ENCODE data around the gene ABCB1. TPM values are rescaled to one million over a fixed set of nuclear protein-coding genes. Genes with fewer than 3 reads are reported as not detected.
A peak's percentile ranks its signal among the peaks of the same experiment; 100 is the strongest.

The ABCB1 gene
- total RNA-seq, 1 experiment from 2014 or later, result under 0.01 TPM

DNA sequence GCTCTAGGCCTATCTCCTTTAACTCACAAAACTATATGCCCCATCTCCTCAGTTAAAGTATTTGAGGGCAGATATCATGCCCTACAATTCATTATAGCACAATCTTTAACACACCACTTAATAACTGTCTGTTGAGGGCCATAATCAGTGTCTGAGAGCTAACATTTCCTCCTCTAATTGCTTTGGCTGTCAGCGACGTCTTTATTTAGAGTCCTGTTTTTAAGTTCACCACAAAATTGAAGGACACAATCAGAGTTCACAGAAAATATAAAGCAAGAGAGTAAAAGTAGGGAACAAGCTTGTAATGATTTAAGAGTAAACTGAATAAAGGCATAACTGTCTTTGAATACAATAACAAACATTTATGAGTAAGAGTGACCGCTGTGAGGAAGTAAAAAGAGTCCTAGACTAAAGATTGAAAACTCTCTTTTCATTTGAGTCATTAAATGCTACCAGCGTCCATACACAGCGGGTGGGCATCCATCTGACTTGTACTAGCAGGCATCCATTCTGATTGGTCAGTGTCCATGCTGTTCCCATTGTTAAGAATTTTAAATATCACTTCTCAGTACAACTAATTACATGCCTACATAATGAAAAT, 86.8 kb downstream of the ABCB1 start:
- DNase-seq (ENCODE audit: low read depth), result peak; percentile 27

DNA sequence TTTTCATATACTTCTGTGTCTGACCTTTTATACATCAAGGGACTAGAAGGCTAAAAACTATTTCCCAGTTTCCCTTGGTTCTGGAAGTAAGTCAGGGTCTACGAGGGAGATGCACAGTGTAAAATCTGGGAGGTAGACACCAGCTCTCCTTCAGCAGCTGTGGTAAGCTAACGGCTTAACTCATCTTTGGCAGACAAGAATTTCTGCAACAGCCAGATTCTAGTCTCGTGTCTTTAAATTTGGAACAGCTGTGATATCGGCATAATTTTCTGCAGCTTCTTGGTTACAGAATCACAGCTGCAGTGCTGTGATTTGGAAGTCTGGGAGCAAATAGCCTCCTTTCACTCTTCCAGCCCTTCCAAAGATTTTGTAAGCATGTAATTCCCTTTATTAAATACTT, 87.8 kb downstream of the ABCB1 start:
- no peak for DNase-seq (ENCODE audit: low read depth)

DNA sequence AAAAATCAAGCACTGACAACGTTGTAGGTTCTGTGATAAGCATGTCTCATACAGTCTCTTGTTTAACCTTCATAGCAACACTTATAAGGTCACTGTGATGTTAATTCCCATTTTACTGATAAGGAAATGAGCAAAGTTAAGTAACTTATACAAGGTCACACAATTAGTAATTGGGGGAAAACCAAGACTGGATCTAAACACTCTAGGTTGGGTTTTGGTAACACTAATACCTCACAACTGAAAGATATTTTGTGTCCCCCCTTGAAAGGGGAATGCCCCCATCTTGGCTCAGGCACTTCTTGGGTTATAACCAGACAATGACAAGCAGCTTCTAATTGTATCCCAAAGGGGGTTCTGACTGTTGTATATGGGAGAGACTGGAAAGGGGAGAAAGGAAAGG, 89.2 kb downstream of the ABCB1 start:
- DNase-seq (ENCODE audit: low read depth), result no peak

DNA sequence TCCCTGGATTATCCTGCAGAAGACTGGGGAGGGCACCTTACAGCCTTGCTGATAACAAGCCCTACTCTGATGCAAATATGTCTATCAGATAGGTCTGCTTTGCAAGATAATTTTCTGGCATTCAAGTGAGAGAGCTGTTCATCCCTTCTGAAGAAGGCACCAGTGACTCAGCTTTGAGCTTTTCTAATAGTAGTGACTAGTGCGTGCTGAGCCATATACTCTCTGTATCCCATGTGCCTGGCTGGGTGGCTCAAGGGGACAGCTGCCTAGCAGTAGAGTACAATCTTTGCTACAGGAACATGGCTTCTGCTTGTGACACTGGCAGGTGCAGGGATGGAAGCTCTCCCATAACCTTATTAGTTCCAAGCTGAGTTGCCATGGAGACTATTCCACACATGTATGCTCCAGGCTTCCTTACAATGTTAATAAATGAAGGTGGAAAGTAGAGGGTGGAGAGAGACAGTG, 90.2 kb downstream of the ABCB1 start:
- no peak for DNase-seq (ENCODE audit: low read depth)

DNA sequence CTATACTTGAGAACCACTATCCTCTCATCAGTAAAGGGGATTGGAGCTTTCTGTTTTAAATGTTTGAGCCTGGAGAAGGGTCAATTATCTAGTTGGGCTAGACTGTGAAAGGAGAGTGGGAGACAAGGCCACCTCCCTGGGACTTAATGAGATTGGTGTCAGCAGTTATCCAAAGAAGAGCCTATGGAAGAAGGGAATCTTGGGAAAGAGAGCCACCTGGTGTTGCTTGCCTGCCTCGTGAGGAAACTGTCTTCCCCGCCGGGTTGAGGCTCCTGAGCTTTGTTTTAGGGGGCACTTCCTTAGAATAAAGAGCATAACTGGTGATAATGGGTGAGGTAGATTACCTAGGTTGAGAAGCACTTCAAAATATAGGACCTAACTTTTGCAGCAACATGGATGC, 93.2 kb downstream of the ABCB1 start:
- no peak for DNase-seq (ENCODE audit: low read depth)

DNA sequence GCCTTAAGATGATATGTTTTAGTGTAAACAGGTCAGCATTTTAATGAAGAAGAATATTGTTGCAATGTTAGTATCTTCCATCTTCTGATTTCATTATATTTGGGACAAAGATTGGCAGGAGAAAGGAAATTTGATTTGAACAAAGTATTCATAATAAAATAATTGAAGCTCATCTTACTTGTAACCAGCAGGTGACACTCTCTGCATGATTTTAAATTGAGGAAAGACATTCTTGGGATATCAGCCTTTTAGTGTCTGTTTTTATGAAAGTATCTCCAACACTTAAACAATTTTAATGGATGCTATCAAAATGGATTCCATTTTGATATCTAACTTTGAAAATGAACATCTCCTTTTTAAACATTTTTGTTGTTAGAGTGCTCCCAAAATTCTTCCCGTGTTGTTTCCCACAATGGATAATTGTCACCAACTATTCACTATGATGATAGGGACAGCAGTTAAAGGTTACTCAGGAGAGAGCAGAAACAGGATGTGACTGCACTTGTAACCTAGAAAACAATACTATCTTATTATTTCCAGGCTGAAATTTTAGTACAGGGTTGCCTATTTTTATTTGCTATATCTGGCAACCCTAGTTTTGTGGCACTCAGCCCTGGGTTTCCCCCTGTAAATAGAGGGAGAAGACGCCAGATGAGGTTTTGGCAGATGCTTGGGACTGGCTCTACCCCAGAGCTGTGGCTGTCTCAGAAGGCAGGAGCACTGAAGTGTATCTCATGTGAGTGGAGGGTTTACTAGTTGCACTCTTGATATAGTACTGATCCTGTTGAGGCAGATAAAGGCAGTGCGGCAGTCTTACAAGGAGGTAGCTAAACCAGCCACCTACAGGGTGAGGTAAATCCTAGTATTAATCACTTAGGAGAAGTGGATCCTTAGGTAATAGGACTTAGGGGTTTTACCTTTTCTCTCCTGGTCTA, 94.2 kb downstream of the ABCB1 start:
- peak; percentile 10 for DNase-seq (ENCODE audit: low read depth)

DNA sequence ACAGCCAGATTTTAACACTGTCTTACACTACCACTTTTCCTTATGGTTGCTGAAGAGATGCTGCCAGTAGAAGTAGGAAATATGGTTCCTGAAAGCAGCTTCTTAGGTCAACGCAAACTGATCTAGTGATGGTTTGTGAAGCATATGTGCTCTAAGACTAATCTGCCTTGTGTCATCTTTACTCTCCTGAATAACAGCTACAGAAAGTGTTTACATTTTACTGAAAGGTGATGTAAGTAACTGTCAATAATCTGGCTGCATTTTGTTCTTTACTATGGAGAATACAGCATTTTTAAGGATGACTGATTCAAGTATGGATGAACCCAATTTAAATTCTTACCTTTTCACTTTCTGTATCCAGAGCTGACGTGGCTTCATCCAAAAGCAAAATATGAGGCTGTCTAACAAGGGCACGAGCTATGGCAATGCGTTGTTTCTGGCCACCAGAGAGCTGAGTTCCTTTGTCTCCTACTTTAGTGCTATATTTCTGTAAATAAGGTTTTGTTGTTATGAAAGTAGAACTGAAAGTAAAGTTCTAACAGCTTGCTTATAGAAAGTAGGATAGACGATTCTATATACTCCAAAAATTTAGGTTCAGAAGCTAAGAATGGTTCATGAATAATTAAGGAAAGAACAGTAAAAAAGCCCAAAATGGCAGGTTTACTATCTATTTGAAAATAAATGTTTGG, 95.0 kb downstream of the ABCB1 start:
- DNase-seq (ENCODE audit: low read depth), result no peak

DNA sequence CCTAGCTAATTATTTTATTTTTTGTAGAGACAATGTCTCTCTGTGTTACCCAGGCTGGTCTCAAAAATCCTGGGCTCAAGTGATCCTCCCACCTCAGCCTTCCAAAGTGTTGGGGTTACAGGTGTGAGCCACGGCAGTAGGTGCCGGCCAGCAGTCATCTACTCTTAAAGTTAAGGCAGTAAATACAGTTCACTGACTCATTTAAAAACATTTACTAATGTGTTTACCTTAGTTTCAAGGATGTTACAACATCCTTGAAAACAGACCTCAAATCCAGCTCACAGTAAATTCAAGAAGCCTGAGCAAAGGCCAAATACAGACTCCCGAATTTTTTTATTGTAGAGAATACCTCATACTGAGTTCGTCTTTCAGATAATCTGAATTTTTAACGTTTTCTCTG, 95.6 kb downstream of the ABCB1 start:
- no peak for DNase-seq (ENCODE audit: low read depth)

DNA sequence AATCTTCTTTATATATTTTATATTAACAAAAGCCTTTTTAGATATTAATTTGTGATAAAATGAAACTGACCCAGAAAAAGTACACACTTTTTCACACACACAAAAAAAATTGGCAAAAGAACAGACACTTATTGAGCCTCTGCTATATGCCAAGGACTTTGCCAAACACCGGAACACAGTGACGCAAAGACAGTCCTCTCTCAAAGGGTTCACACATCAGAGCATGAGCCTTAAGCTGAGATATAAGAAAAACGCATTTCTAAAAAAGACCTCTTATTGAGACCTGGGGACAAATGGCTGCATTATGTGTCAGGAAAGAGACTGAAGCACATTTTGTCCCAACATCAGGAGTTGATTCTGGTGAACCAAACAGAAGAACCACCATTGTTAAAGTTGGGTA, 101.2 kb downstream of the ABCB1 start:
- DNase-seq (ENCODE audit: low read depth), result peak; percentile 18

DNA sequence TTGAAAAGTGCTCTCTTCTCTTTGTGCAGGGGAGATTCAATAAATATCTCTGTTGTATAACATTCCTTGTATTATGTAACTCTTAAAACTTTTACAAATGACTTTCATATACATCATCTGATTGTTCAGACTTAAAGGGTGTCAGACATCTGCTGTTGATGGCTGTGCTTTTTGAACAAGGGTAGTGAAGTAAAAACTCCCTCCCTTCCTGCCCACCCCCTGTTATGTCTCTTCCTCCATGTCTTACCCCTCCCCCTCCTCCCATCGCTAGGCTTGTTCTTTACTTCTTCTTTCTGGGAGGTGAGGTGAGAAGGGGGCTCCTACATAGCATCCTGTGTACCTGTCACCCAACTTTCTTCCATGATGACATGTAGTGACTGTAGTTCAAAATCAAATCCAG, 101.8 kb downstream of the ABCB1 start:
- DNase-seq (ENCODE audit: low read depth), result no peak

DNA sequence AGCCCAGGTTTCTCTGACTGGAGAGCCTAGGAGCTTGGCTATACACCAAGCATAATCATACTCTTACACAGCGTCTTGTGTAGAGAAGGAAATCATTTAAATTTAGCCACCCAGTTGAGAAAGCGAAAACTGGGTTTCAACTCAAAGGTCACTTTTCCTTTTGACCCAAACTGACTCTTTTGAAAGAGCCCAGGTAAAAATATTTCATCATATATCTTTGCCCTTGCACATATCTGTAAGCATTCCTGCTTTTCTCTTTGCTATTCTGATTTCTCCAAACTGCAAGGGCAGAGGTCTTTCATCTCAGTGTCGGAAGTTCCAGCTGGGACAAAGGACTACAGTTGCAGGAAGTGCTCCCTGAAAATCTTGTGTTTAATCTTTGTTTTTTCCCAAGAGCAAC, 103.2 kb downstream of the ABCB1 start:
- no peak for DNase-seq (ENCODE audit: low read depth)

DNA sequence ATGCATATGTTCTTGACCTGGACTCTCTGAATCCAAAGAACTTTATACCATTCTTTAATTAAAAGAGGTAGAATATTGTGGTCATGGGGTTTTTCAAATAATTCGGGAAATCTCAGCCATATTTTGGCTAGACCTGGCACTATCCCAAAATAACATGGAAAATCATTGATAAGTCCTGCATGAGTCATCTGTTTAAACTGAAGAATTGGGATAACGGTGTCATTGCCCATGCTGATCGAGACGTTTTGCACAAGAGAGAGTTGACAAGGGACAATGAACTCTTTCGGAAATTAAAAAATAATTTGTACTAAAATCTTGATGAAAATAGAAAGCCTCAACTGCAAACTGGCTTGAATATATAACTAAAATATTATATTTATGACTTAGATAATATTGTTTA, 105.3 kb downstream of the ABCB1 start:
- DNase-seq (ENCODE audit: low read depth), result no peak

DNA sequence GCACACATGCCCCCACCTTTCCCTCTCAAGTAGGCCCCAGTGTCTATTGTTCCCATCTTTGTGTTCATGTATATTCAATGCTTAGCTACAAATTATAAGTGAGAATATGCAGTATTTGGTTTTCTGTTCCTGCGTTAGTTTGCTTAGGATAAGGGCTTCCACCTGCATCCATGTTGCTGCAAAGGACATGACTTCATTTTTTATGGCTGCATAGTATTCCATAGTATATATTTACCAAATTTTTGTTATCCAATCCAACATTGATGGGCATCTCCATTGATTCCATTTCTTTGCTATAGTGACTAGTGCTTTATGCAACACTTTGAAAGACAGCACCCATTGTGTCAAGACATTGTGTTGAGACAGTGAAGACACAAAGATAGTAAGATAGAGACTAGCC, 106.2 kb downstream of the ABCB1 start:
- no peak for DNase-seq (ENCODE audit: low read depth)

DNA sequence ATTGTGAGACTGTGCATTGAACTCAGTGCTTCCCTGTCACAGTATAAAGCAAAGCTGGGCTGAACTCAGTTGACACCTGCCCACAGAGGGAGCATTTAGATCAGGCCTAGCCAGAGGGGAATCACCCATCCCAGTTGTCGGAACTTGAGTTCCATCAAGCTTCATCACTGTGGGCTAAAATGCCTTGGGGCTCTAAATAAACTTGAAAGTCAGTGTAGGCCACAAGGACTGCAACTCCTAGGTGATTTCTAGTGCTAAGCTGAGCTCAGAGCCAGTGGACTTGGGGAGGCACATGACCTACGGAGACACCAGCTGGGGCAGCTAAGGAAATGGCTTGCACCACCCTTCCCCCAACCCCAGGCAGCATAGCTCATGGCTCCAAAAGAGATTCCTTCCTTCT, 117.6 kb downstream of the ABCB1 start:
- no peak for DNase-seq (ENCODE audit: low read depth)

DNA sequence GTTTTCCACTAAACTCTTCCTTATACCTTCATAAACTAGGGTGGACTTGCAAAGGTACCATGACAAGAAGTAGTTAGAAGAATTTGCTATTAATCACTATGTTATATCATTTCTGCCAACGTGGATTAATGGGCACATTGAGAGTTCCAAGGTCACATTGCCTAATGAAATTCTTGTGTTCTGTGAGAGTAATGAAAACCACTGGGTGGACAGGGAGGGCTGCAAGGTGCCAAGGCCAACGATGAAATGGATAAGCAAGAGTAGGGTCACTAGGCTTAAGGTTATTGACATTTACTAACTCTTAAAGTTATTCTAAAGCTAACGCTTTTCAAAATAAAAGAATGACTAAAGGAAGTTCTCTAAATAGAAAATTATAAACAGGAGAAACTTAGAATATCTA, 118.6 kb downstream of the ABCB1 start:
- no peak for DNase-seq (ENCODE audit: low read depth)

DNA sequence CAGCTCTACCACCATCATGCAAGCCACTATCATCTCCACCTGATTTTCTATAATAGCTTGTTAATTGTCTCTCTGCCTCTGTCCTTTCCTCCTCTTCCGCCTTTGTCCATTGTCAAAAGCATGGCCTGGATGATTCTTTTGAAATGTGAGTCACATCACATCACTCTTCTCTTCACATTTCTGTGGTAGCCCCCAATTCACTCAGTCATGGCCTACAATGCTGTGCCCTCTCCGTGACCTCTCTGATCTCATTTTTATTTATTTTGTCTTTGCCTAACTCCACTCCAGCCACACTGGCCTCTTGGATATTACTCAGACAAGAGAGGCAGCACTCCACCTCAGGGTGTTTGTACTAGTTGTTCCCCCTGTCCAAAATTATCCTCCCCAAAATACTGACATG, 120.3 kb downstream of the ABCB1 start:
- DNase-seq (ENCODE audit: low read depth), result peak; percentile 39

DNA sequence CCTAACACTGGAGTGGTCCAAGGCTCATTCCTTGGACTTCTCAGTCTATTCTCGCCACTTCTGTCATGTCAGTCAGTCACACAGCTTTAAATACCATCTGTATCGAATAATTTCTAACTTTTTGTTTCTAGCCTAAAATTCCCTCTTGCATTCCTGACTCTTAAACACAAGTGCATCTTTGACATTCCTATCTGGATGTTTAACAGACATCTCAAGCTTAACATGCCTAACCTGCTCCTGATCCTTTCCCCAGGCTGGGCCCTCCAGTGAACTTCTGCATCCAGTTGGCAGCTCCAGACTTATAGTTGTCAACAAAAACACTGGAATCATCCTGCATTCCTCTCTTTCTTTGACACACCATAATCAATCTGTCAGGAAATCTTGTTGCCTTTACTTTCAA, 120.7 kb downstream of the ABCB1 start:
- DNase-seq (ENCODE audit: low read depth), result no peak

DNA sequence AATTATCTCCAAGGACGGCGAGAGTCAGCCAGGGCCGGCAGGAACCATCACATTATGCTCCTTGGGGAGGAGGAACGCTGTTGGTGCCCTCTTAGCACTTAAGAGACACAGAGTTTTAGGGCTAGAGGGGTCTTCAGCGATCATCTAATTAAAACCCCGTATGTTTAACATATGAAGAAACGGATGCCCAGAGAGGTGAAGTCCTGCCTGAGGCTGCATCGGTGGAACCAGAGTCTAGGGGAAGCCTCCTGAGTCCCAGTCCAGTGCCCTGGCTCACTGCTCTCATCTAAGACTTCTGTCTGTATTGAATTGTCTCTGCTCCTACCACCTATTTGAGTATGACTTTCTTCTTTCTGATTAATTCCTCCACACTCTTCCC, 124.5 kb downstream of the ABCB1 start:
- no peak for DNase-seq (ENCODE audit: low read depth)

DNA sequence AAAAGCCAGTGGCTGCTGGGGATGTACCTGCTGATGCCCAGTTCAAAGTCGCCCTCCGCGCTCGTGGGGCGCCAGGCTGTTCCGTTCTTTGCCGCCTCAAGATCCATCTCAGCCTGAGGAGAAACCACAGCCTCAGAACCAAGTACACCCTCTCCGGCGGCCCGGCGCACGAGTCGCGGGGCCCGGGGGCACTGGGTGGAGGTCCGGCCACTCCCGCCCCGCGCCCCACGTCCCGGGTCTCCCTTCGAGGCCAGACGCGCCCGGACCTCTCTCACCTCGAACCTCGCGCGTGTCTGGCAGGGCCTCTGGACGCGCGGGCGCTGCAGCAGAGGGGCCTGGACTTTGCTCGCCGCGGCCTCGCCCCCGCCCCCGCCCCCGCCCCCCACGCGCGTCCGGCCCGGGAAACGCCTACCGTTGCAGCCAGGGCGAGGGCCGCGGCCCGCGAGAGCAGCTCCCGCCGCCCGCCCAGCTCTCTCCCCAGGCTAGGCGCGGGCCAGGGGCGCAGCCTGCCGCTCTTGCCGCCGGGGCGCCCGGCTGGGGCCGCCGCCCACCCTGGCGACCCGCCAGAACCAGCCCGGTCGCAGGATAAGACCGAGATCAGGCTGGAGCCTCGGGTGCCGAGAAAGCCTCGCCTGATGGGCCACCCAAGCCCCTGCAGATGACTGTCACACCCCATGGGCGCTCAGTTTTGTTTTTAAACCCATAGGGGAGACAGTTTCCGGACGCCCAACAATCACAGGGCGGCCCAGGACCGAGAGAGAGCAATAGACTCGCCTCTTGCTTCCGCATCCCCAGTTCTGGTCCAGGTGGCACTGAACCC, 125.1 kb downstream of the ABCB1 start, which contains the start of gene ABCB4:
TSS of gene ABCB4 (minus strand) at position 322 of the 820 bp plus-strand sequence. CDS start at position 107, 215 bp downstream.
- no peak for DNase-seq (ENCODE audit: low read depth)

DNA sequence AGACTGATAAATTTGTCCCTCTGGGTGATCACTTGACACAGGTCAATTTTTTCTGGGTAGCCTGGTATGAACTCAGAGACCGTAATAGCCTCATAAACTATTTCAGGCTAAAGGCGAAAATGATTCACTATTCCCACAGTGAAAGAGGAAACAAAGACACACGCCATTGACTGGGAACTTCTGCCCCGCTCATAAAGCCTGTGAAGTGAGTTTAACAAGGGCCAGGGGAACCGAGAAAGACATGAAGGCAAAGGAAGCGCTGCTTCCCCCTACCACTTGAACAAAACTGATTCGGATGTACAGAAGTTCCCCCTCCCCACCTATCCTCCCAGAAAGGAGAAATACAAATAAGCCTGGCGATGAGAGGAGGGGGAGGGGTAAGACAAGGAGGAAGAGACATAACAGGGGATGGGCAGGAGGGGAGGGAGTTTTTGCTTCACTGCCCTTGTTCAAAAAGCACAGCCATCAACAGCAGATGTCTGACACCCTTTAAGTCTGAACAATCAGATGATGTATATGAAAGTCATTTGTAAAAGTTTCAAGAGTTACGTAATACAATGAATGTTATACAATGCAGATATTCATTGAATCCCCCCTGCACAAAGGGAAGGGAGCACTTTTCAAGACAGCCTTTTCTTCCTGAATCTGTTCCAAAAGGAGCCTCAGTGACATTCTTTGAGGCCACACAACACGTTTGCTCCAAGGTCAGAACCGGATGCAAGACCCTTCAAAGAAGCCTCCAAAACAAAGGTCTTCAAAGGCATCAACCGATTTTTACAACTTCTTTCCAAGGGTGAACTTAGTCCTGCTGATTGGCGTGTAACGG, 125.9 kb downstream of the ABCB1 start:
- peak; percentile 50 for DNase-seq (ENCODE audit: low read depth)

DNA sequence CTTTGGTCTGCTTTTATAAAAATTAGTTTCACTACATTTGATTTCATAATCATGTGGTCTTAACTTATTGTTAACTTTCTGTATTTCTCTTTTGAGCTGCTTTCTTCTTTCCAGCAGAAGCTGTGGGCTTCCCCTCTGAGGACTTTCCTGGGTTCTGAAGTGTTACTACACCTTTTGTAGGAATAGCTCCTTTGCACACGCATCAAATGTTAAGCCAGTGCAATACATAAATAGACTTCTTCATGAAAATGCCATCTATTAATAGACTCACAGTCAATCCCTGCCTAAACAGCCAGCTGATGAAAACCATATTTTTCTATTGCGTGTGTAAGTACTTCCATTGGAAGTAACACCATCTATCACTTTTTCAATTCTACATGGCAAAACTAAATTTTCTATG, 126.7 kb downstream of the ABCB1 start:
- no peak for DNase-seq (ENCODE audit: low read depth)
